Amniotic stem cell (primary cell): ENCODE data around the gene EWSR1.

Source experiments
- DNase-seq: peaks from one replicate; lab custom pipeline; 2025; lab: John Stamatoyannopoulos, UW

Gene EWSR1

GRCh38 chr22:29306835-29307595 lies 38.9 kb downstream of the EWSR1 start:
- peak; percentile 72 for DNase-seq

GRCh38 chr22:29307596-29308147 lies 39.6 kb downstream of the EWSR1 start:
- DNase-seq = no peak

GRCh38 chr22:29308148-29308790 lies 40.2 kb downstream of the EWSR1 start:
- no peak for DNase-seq

- DNase-seq = no peak
These were observed 40.8 kb downstream of the EWSR1 start for GRCh38 chr22:29308791-29309262.

- DNase-seq = no peak
These were observed 41.4 kb downstream of the EWSR1 start for GRCh38 chr22:29309332-29310064.

DNA sequence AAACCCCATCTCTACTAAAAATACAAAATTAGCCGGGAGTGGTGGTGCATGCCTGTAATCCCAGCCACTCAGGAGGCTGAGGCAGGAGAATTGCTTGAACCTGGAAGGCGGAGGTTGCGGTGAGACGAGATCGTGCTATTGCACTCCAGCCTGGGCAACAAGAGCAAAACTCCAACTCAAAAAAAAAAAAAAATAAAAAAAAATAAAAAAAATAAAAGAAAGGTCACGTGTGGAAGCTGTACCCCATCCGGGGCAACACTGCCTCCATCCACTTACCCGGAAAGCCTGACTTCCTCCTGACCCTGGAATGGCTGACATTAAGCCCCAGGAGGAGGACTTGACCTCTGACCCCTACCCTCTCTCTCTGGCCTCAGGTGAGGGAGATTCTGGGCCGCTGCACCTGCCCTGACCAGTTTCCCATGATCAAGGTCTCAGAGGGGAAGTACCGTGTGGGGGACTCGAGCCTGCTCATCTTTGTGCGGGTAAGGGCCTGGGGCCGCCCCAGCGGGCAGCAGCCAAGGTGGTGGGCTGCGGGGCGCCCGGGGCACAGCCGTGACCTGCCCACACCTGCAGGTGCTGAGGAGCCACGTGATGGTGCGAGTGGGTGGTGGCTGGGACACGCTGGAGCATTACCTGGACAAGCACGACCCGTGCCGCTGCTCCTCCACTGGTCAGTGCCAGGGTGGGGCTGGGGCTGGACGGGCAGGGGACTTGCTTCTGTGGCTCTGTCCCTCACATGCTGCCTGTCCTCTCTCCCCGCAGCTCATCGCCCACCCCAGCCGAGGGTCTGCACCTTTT lies 42.2 kb downstream of the EWSR1 start:
- DNase-seq = no peak

DNA sequence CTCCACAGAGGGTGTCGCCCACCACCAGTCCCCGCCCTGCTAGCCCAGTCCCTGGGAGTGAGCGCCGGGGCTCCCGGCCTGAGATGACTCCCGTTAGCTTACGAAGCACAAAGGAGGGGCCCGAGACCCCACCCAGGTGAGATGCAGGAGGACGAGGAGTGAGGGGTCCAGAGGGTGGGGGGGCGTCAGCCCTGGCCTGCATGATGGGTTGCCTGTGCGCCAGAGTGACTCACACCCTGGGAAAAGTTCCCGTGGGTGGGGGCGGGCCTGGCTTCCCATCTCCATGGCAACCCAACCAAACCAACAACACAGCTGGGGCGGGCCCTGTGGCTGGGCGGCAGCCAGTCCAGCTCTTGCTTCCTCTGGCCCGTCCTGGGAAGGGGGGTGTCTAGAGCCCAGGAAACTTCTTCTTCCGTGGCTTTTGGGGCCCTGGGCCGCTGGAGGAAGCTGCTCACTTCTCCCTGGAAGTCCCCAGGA lies 42.8 kb downstream of the EWSR1 start:
- DNase-seq = peak; percentile 87

DNA sequence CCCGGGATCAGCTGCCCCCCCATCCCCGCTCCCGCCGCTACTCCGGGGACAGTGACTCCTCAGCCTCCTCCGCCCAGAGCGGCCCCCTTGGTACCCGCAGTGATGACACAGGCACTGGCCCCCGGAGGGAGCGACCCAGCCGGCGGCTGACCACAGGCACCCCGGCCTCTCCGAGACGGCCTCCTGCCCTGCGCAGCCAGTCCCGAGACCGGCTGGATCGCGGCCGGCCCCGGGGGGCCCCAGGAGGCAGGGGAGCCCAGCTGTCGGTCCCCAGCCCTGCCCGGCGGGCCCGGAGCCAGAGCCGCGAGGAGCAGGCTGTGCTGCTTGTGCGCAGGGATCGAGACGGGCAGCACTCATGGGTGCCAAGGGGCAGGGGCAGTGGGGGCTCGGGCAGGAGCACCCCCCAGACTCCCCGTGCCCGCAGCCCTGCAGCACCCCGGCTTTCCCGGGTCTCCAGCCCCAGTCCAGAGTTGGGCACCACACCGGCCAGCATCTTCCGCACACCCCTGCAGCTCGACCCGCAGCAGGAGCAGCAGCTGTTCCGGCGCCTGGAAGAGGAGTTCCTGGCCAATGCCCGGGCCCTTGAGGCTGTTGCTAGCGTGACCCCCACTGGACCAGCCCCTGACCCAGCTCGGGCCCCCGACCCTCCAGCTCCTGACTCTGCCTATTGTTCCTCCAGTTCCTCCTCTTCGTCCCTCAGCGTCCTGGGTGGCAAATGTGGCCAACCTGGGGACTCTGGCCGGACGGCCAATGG lies 43.6 kb downstream of the EWSR1 start:
- DNase-seq = no peak

GRCh38 chr22:29312218-29313125 lies 44.4 kb downstream of the EWSR1 start:
- no peak for DNase-seq

DNA sequence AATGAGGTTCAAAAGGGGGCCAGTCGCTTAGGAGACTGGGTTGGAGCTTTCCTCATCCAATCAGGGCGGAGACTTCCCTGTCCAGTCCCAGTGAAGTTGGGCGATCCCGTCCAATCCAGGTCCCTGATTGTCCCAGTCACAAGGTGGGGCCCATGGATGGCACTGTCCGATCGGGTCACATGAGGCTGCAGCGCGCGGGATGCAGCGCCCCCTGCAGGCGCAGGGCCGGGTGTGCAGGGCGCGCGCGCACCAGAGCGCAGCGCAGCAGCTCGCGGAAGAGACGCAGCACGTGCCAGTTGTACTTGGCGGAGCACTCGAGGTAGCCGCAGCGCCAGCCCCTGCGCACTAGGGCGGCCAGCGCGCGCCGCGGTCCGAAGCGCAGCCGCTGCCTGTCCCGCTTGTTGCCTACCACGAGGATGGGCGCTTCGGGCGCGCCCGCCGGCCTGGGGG lies 45.1 kb downstream of the EWSR1 start:
- no peak for DNase-seq

DNA sequence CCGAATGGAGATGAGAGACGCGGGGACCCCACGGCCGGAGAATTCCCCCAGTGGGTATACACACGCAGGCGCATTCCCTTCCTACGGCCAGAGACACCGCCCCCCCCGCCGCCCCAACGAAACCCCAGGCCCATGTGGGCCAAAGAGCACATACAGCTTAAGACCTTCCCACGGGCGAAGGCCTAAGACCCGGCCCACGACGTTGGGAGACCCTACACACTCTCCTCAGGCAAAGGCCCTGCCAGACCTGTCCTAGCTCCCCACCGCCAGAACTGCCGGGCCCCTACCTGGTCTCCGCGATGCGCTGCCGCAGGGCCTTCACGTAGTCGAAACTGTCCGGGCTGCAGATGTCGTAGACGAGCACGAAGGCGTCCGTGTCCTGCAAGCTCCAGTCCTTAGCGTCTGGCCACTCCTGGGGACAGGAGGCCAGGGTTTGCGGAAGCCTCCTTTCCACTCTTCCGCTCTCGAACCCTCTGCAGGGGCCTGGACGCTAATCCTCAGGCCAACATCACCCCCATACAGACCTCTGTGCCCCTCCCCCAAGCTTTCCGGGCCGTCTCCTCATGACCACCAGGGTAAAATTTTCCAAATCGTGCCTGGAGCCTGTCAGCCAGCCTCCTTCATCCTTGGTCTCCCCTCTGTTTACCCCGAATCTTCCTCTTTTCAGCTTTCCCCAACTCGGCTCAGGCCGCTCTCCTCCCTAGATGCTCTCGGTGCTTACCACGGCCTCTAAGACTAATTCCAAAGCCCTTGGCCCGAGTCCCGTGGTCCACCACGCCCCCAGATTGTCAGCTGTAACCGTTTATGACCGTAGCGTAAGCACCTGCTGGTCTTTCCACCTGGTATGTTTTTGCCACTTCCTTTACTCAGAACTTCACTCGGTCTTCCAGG lies 45.8 kb downstream of the EWSR1 start:
- no peak for DNase-seq

GRCh38 chr22:29314537-29315285 lies 46.6 kb downstream of the EWSR1 start:
- no peak for DNase-seq

GRCh38 chr22:29315286-29316140 lies 47.4 kb downstream of the EWSR1 start, which contains the start of gene RASL10A:
TSS of gene RASL10A (minus strand) at chr22:29315697. CDS start at chr22:29315246, 451 bp downstream.
- no peak for DNase-seq

DNA sequence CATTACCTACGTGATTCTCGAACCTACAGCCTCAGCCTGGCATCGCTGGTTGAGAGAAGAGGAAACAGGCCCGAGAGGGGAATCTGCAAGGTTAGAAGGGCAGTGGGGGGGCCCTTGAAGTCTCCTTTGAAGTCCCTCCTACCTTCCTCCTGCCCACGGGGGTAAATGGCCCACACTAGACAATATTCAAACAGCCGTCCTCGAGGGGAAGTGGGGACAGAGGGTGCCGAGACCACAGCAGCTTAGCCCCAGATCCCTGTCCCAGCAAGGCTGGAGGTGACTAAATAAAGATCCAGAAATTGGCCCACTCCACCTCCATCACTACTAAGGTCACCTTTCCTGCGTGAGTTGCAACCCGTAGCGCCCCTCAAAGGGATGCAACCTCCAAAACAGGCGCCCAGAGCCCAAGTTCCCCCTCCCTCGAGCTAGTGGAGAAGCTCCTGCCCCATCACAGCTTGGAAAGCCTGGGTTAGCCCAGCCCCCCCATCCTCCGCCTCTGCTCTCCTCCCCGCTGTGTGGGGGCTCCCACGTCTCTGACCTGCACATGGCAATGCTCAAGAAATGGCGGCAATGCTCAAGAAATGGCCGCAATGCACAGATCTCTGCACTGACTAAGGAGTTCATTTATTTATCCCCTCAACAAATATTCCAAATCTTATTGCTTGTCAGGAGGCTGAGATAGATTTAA lies 48.2 kb downstream of the EWSR1 start:
- DNase-seq = no peak

GRCh38 chr22:29317827-29318454 lies 49.9 kb downstream of the EWSR1 start:
- no peak for DNase-seq

DNA sequence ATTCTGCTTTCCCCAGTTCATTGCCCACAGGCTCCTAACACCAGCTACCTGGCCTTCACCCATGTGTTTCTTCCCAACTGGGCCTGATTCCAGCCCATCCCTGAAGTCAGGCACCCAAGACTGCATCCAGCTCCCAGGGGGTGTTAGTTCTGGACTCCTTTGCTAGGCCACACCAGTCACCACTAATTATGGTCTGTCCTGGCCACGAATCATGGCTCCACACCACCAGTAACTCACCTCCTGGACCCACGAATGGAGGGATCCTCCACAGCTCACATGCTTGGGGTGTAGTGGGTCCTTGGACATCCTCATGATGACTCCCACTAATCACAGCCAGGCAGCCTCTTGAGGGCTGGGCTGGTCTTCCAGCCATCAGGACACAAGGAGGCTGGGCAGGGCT lies 51.0 kb downstream of the EWSR1 start:
- DNase-seq = no peak
